ENCODE data around the gene CENPT. TPM values are rescaled to one million over a fixed set of nuclear protein-coding genes. Genes with fewer than 3 reads are reported as not detected.

CENPT gene
- total and polyA plus RNA-seq, 2 donors (not counting 1 experiment from before 2014, with no cell fraction given): 75.0 to 169 TPM

GRCh38 chr16:67804853-67805542, 42.5 kb downstream of the CENPT start:
- Histone ChIP-seq H3K4me2 (replicated peaks; ENCODE audit: low read depth, low read length, poor library complexity, severe bottlenecking) (peak overlapping the region; percentile 92), H3K4me1 (ENCODE audit: control insufficient read depth in 2 of 2, insufficient read depth in 2 of 2, low read length in 2 of 2) (peaks cover 56 to 66% of the 10 kb centered on the region in 2 donors), H3K9me3 (ENCODE audit: control extremely low read depth in 1 of 3, control insufficient read depth in 2 of 3, insufficient read depth in 1 of 3, low read length in 2 of 3) (peaks cover 0 to 2% (median 0%) of the 10 kb centered on the region in 3 donors), H3K27ac (ENCODE audit: low read length in 2 of 2) (peak overlapping the region; percentile 78 to 80), H3K79me2 (ENCODE audit: control insufficient read depth, insufficient read depth, low read length) (peaks cover 68% of the 10 kb centered on the region), H2AFZ (ENCODE audit: insufficient read depth, low read depth, low read length, poor library complexity, severe bottlenecking) (no peak overlapping the region), H3K27me3 (replicated peaks in 1 of 4; ENCODE audit: control extremely low read depth in 1 of 4, control insufficient read depth in 3 of 4, insufficient read depth in 4 of 4, low read length in 3 of 4) (no peaks in the 10 kb centered on the region), H3K36me3 (replicated peaks in 1 of 2; ENCODE audit: control extremely low read depth in 1 of 2, control insufficient read depth in 1 of 2, extremely low read depth in 1 of 2, insufficient read depth in 2 of 2, low read length in 1 of 2) (peaks cover 4 to 16% of the 10 kb centered on the region in 2 experiments), H4K20me1 (ENCODE audit: control insufficient read depth, insufficient read depth, low read length, poor library complexity, severe bottlenecking) (peaks cover 24% of the 10 kb centered on the region), H3K4me3 (ENCODE audit: control extremely low read depth in 1 of 5, extremely low read depth in 1 of 5, insufficient read depth in 1 of 5, low read depth in 2 of 5, low read length in 4 of 5) (peak overlapping the region; percentile 5 to 99 (median 92)), H3K9ac (ENCODE audit: low read length) (peak overlapping the region; percentile 86)
- CTCF ChIA-PET: interaction anchor here (2.7 kb wide), 1 partner anchor 10 kb away, joined by 10 read pairs; no protein-coding TSS in a partner anchor
- no peaks in the 10 kb centered on the region for H3K9me3 Mint-ChIP-seq (ENCODE audit: insufficient read depth)
- DNase-seq (no peak), ATAC-seq (ENCODE audit: low read depth) (no peak)
- POLR2A ChIA-PET: interaction anchor here (0.6 to 0.9 kb wide), 3 partner anchors 10 to 280 kb away, joined by 3 to 7 read pairs (median 4); no protein-coding TSS in a partner anchor
- 84% methylated on average over 3 of the region's 4 CpGs for WGBS (ENCODE audit: insufficient coverage)
- peaks cover 61% of the 10 kb centered on the region for H3K4me1 Mint-ChIP-seq
- H3K27me3 Mint-ChIP-seq: no peaks in the 10 kb centered on the region
- no peak for TF ChIP-seq CTCF (IDR thresholded peaks at IDR 0.05)
- TF ChIP-seq EZH2 (IDR thresholded peaks at IDR 0.05; ENCODE audit: borderline replicate concordance, insufficient read depth, low read depth, low read length, poor library complexity, severe bottlenecking): no peak
- intact Hi-C loops (cut with micrococcal nuclease): loop anchor here (10.0 kb wide), 2 partner anchors 280 to 320 kb away; partner anchors contain the start of genes AGRP, ATP6V0D1 and RIPOR1
- H3K4me3 Mint-ChIP-seq: peak overlapping the region; percentile 97
- peak overlapping the region; percentile 84 for H3K27ac Mint-ChIP-seq

DNA sequence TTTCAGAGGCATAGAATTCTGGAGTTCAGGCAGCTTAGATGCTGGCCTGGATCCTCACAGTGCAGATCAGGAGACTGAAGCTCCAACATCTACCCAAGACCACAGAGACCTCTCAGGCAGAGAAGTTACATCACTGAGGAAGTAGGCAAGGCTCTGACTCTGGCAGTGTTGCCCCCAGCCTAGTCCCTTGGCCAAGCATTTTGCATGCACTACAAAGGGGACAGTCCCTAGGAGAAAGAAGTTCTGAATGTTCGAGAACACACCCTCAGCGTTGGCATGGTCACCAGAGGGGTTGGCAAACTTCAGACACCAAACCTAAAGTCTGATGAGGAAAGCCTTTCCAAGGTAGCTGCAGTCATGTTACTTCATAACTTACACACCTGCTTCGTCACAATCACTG, 43.6 kb downstream of the CENPT start:
- Histone ChIP-seq H3K36me3 (replicated peaks in 1 of 2; ENCODE audit: control extremely low read depth in 1 of 2, control insufficient read depth in 1 of 2, extremely low read depth in 1 of 2, insufficient read depth in 2 of 2, low read length in 1 of 2) (peaks cover 4 to 16% of the 10 kb centered on the region in 2 experiments), H3K27me3 (replicated peaks in 1 of 4; ENCODE audit: control extremely low read depth in 1 of 4, control insufficient read depth in 3 of 4, insufficient read depth in 4 of 4, low read length in 3 of 4) (no peaks in the 10 kb centered on the region), H3K27ac (ENCODE audit: low read length in 2 of 2) (peak overlapping the region; percentile 78 to 80), H3K79me2 (ENCODE audit: control insufficient read depth, insufficient read depth, low read length) (peaks cover 79% of the 10 kb centered on the region), H4K20me1 (ENCODE audit: control insufficient read depth, insufficient read depth, low read length, poor library complexity, severe bottlenecking) (peaks cover 31% of the 10 kb centered on the region), H3K4me1 (ENCODE audit: control insufficient read depth in 2 of 2, insufficient read depth in 2 of 2, low read length in 2 of 2) (peaks cover 56 to 66% of the 10 kb centered on the region in 2 donors), H3K9me3 (ENCODE audit: control extremely low read depth in 1 of 3, control insufficient read depth in 2 of 3, insufficient read depth in 1 of 3, low read length in 2 of 3) (no peaks in the 10 kb centered on the region), H3K4me2 (replicated peaks; ENCODE audit: low read depth, low read length, poor library complexity, severe bottlenecking) (peak overlapping the region; percentile 52), H2AFZ (ENCODE audit: insufficient read depth, low read depth, low read length, poor library complexity, severe bottlenecking) (no peak overlapping the region), H3K4me3 (ENCODE audit: control extremely low read depth in 1 of 5, extremely low read depth in 1 of 5, insufficient read depth in 1 of 5, low read depth in 2 of 5, low read length in 4 of 5) (no peak overlapping the region), H3K9ac (ENCODE audit: low read length) (no peak overlapping the region)
- intact Hi-C loops (cut with micrococcal nuclease): loop anchor here (10.0 kb wide), 2 partner anchors 279 to 319 kb away; partner anchors contain the start of genes AGRP, ATP6V0D1 and RIPOR1
- no peaks in the 10 kb centered on the region for H3K9me3 Mint-ChIP-seq (ENCODE audit: insufficient read depth)
- DNase-seq (peak; percentile 81), ATAC-seq (ENCODE audit: low read depth) (peak; percentile 9)
- ChIA-PET POLR2A (interaction anchor here (0.5 to 0.9 kb wide), 3 partner anchors 53 to 961 kb away, joined by 3 to 5 read pairs (median 4); no protein-coding TSS in a partner anchor), CTCF (interaction anchor here (0.7 to 2.7 kb wide), 5 partner anchors 11 to 283 kb away, joined by 3 to 12 read pairs (median 3); no protein-coding TSS in a partner anchor)
- peak overlapping the region; percentile 97 for H3K4me3 Mint-ChIP-seq
- H3K27me3 Mint-ChIP-seq: no peaks in the 10 kb centered on the region
- peak overlapping the region; percentile 95 for H3K27ac Mint-ChIP-seq
- H3K4me1 Mint-ChIP-seq: peaks cover 65% of the 10 kb centered on the region
- WGBS (ENCODE audit: insufficient coverage): no CpG with 5 or more reads among the region's 3 CpGs
- TF ChIP-seq EZH2 (IDR thresholded peaks at IDR 0.05; ENCODE audit: borderline replicate concordance, insufficient read depth, low read depth, low read length, poor library complexity, severe bottlenecking): no peak
- no peak for TF ChIP-seq CTCF (IDR thresholded peaks at IDR 0.05)
